HepG2 (cell line): ENCODE results near the gene TNNT3. TPM values are rescaled to one million over a fixed set of nuclear protein-coding genes. Genes with fewer than 3 reads are reported as not detected.
A peak's percentile ranks its signal among the peaks of the same experiment; 100 is the strongest.

Experiments
- CCDC6 ChIP-seq: sonication (generic); formaldehyde crosslinking; IDR thresholded peaks from 2 replicates; pipeline ENCODE4 v1.8.1; 2022; ENCODE audit warnings: mild to moderate bottlenecking, missing genetic modification reagents, moderate library complexity
- FOXA3 ChIP-seq: IDR thresholded peaks from 2 replicates; pipeline ENCODE4 v1.6.1; 2016; ENCODE audit warnings: missing genetic modification reagents, missing compliant biosample characterization
- FOXO1 ChIP-seq: sonication (generic); formaldehyde crosslinking; IDR thresholded peaks from 2 replicates; pipeline ENCODE4 v1.4.0; 2020; ENCODE audit warnings: missing genetic modification reagents
- HDAC6 ChIP-seq: fragments of 200-600 bp; sonication (generic); IDR thresholded peaks from 2 replicates; pipeline ENCODE4 v1.7.0; 2017; ENCODE audit warnings: mild to moderate bottlenecking, antibody characterized with exemption, low read length, low read depth
- HHEX ChIP-seq: IDR thresholded peaks from 2 replicates; pipeline ENCODE4 v1.6.1; 2016; ENCODE audit warnings: control low read depth
- KLF12 ChIP-seq: sonication (generic); formaldehyde crosslinking; IDR thresholded peaks from 2 replicates; pipeline ENCODE4 v1.4.0; 2020; ENCODE audit warnings: missing genetic modification reagents, borderline replicate concordance
- KLF13 ChIP-seq: sonication (generic); formaldehyde crosslinking; IDR thresholded peaks from 2 replicates; pipeline ENCODE4 v1.4.0; 2020; ENCODE audit warnings: mild to moderate bottlenecking, missing genetic modification reagents
- MATR3 ChIP-seq: sonication (generic); formaldehyde crosslinking; IDR thresholded peaks from 2 replicates; pipeline ENCODE4 v1.4.0; 2020; ENCODE audit warnings: missing genetic modification reagents
- MEIS2 ChIP-seq: sonication (generic); formaldehyde crosslinking; IDR thresholded peaks from 2 replicates; pipeline ENCODE4 v1.9.0; 2021; ENCODE audit warnings: mild to moderate bottlenecking, missing genetic modification reagents
- PCBP1 ChIP-seq: fragments of 200-400 bp; formaldehyde crosslinking; IDR thresholded peaks from 2 replicates; pipeline ENCODE4 v1.6.1; 2017; ENCODE audit warnings: mild to moderate bottlenecking, low read depth, low read length, borderline replicate concordance
- RFXANK ChIP-seq: IDR thresholded peaks from 2 replicates; pipeline ENCODE4 v1.6.1; 2016
- RORA ChIP-seq: sonication (generic); formaldehyde crosslinking; IDR thresholded peaks from 2 replicates; pipeline ENCODE4 v1.5.0; 2020; ENCODE audit warnings: mild to moderate bottlenecking, missing genetic modification reagents, moderate library complexity
- SAP130 ChIP-seq: IDR thresholded peaks from 2 replicates; pipeline ENCODE4 v1.6.1; 2016; ENCODE audit warnings: low read depth
- SMYD3 ChIP-seq: sonication (generic); formaldehyde crosslinking; IDR thresholded peaks from 2 replicates; pipeline ENCODE4 v1.8.1; 2023; ENCODE audit warnings: mild to moderate bottlenecking, missing genetic modification reagents
- SNRNP70 ChIP-seq: fragments of 200-400 bp; formaldehyde crosslinking; IDR thresholded peaks from 2 replicates; pipeline ENCODE4 v1.6.1; 2017; ENCODE audit warnings: mild to moderate bottlenecking, low read depth, low read length, moderate library complexity
- ZKSCAN8 ChIP-seq: IDR thresholded peaks from 2 replicates; pipeline ENCODE4 v1.6.1; 2016; ENCODE audit warnings: borderline replicate concordance, missing genetic modification reagents, missing compliant biosample characterization
- ZNF138 ChIP-seq: sonication (generic); formaldehyde crosslinking; IDR thresholded peaks from 2 replicates; pipeline ENCODE4 v1.5.0; 2020; ENCODE audit warnings: mild to moderate bottlenecking, low read depth, missing genetic modification reagents
- ZNF773 ChIP-seq: sonication (generic); formaldehyde crosslinking; IDR thresholded peaks from 2 replicates; pipeline ENCODE4 v1.4.0; 2020; ENCODE audit warnings: missing genetic modification reagents, borderline replicate concordance
- ZNF777 ChIP-seq: sonication (generic); formaldehyde crosslinking; IDR thresholded peaks from 2 replicates; pipeline ENCODE4 v1.4.0; 2020; ENCODE audit warnings: missing genetic modification reagents
- polyA plus RNA-seq, 8 experiments: library from polyadenylated mRNA; depleted of rRNA in 3 of 8; stranded (reverse) in 7 of 8; unstranded in 1 of 8; fragments of >200 nt; fragmentation: Illumina TruSeq in 4 of 8; extraction: Trizol in 4 of 8; gene quantifications; 2 replicates each; pipeline versions ENCODE4 v1.2.1 to v1.2.3, GENCODE V29; 2011 to 2016; ENCODE audit warnings: low read depth in 4 of 8, missing spikeins in 1 of 8, mixed read lengths in 1 of 8; ENCODE audit not compliant: insufficient read depth in 1 of 8
- total RNA-seq, 5 experiments: library from RNA; depleted of rRNA; stranded (reverse); fragments of >200 nt; fragmentation: Illumina TruSeq; extraction: Trizol; gene quantifications; 2 replicates each; pipeline ENCODE4 v1.2.3, GENCODE V29; 2016; ENCODE audit warnings: low read depth in 1 of 5
- TF ChIP-seq, protein P1 (sequence below): sonication (generic); formaldehyde crosslinking; IDR thresholded peaks from 2 replicates; pipeline ENCODE4 v1.8.1; 2023; ENCODE audit warnings: mild to moderate bottlenecking, inconsistent platforms, moderate library complexity, missing genetic modification reagents, borderline replicate concordance
- TF ChIP-seq, protein P2 (sequence below): sonication (generic); formaldehyde crosslinking; IDR thresholded peaks from 2 replicates; pipeline ENCODE4 v1.5.0; 2020; ENCODE audit warnings: mild to moderate bottlenecking, missing genetic modification reagents
- TF ChIP-seq, protein P3 (sequence below): sonication (generic); formaldehyde crosslinking; IDR thresholded peaks from 2 replicates; pipeline ENCODE4 v1.5.0; 2020; ENCODE audit warnings: missing genetic modification reagents
- TF ChIP-seq, protein P4 (sequence below): sonication (generic); formaldehyde crosslinking; IDR thresholded peaks from 2 replicates; pipeline ENCODE4 v1.5.0; 2020; ENCODE audit warnings: missing genetic modification reagents, mild to moderate bottlenecking, borderline replicate concordance
- TF ChIP-seq, protein P5 (sequence below): sonication (generic); formaldehyde crosslinking; IDR thresholded peaks from 2 replicates; pipeline ENCODE4 v1.4.0; 2020; ENCODE audit warnings: missing genetic modification reagents

Gene TNNT3
- total and polyA plus RNA-seq, 2 of the 13 experiments (the other 11 are each of a cell fraction or from before 2014, with no cell fraction given), result not detected

DNA sequence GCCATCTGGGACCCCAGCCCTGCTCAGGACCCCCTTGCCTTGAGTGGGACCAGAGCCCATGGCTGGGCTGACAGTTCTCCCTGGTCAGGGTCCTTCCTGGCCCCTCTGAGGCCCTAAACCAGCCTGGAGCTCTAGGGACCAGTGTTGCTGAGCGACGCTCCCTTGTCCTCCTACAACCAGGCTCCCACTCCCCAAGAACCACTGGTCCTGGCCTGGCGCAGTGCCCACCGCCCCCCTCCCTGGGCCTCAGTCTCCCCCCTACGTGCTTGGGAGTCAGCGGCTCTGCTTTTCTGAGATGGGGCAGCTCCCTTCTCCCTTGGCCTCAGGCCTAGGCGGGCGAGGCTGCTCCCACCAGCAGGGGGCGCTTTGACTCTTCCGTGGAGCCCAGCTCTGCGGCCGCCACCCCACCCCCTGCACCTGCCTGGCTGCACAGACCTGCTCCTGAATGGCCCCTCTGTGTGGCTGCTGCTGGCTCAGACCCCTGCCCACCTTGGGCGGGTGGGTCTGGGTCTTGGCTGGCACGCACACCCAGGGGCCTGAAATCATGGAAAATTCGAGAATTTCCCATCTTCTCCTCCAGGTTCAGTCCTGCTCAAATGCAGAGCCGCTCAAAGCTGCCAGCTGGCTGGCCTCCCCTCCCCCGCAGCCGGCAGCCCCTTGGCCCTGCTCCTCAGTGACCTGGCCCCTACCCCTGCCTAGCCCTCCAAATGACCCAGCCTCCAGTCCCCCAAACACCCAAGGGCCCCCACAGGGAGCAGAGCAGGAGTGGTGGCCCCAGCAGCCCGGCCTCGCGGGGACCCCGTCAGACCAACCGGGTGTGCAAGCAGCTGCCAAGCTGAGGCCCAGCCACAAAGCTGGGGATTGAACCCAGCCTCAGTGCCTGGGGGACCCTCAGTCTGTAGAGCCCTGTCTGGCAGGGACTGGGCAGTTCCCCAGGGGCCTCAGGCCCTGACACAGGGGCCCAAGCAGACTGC is 37.0 kb upstream of the TNNT3 start (continued):
- TF ChIP-seq, protein P1, sequence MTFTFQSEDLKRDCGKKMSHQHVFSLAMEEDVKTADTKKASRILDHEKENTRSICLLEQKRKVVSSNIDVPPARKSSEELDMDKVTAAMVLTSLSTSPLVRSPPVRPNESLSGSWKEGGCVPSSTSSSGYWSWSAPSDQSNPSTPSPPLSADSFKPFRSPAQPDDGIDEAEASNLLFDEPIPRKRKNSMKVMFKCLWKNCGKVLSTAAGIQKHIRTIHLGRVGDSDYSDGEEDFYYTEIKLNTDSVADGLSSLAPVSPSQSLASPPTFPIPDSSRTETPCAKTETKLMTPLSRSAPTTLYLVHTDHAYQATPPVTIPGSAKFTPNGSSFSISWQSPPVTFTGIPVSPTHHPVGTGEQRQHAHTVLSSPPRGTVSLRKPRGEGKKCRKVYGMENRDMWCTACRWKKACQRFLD (CRISPR knock-in tag), result no peak
- TF ChIP-seq CCDC6 (CRISPR knock-in tag) (no peak), KLF12 (CRISPR knock-in tag) (no peak), SNRNP70 (no peak), FOXO1 (CRISPR knock-in tag) (no peak), RORA (CRISPR knock-in tag) (no peak), MEIS2 (no peak), FOXA3 (CRISPR knock-in tag) (0 out of 2 replicates have a peak, but pooled peaks have one; percentile 28), KLF13 (no peak), RFXANK (CRISPR knock-in tag) (no peak), PCBP1 (0 out of 2 replicates have a peak, but pooled peaks have one; percentile 68), ZNF773 (CRISPR knock-in tag) (no peak), HHEX (no peak), ZNF777 (CRISPR knock-in tag) (no peak), HDAC6 (no peak), ZNF138 (CRISPR knock-in tag) (no peak), MATR3 (CRISPR knock-in tag) (no peak), SMYD3 (no peak), SAP130 (CRISPR knock-in tag) (peak; percentile 18; the same call in 1 of the 2 replicates), ZKSCAN8 (CRISPR knock-in tag) (no peak)
- TF ChIP-seq, protein P2, sequence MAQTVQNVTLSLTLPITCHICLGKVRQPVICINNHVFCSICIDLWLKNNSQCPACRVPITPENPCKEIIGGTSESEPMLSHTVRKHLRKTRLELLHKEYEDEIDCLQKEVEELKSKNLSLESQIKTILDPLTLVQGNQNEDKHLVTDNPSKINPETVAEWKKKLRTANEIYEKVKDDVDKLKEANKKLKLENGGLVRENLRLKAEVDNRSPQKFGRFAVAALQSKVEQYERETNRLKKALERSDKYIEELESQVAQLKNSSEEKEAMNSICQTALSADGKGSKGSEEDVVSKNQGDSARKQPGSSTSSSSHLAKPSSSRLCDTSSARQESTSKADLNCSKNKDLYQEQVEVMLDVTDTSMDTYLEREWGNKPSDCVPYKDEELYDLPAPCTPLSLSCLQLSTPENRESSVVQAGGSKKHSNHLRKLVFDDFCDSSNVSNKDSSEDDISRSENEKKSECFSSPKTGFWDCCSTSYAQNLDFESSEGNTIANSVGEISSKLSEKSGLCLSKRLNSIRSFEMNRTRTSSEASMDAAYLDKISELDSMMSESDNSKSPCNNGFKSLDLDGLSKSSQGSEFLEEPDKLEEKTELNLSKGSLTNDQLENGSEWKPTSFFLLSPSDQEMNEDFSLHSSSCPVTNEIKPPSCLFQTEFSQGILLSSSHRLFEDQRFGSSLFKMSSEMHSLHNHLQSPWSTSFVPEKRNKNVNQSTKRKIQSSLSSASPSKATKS (CRISPR knock-in tag), result no peak
- TF ChIP-seq, protein P3, sequence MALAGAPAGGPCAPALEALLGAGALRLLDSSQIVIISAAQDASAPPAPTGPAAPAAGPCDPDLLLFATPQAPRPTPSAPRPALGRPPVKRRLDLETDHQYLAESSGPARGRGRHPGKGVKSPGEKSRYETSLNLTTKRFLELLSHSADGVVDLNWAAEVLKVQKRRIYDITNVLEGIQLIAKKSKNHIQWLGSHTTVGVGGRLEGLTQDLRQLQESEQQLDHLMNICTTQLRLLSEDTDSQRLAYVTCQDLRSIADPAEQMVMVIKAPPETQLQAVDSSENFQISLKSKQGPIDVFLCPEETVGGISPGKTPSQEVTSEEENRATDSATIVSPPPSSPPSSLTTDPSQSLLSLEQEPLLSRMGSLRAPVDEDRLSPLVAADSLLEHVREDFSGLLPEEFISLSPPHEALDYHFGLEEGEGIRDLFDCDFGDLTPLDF (CRISPR knock-in tag), result no peak
- TF ChIP-seq, protein P4, sequence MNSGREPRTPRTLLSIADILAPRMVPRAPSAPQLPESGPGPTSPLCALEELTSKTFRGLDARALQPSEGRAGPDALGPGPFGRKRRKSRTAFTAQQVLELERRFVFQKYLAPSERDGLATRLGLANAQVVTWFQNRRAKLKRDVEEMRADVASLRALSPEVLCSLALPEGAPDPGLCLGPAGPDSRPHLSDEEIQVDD (CRISPR knock-in tag), result no peak
- TF ChIP-seq, protein P5, sequence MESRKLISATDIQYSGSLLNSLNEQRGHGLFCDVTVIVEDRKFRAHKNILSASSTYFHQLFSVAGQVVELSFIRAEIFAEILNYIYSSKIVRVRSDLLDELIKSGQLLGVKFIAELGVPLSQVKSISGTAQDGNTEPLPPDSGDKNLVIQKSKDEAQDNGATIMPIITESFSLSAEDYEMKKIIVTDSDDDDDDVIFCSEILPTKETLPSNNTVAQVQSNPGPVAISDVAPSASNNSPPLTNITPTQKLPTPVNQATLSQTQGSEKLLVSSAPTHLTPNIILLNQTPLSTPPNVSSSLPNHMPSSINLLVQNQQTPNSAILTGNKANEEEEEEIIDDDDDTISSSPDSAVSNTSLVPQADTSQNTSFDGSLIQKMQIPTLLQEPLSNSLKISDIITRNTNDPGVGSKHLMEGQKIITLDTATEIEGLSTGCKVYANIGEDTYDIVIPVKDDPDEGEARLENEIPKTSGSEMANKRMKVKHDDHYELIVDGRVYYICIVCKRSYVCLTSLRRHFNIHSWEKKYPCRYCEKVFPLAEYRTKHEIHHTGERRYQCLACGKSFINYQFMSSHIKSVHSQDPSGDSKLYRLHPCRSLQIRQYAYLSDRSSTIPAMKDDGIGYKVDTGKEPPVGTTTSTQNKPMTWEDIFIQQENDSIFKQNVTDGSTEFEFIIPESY, result 0 out of 2 replicates have a peak, but pooled peaks have one; percentile 19
